ENCODE results near the gene KCND3. TPM values are rescaled to one million over a fixed set of nuclear protein-coding genes. Genes with fewer than 3 reads are reported as not detected.

KCND3 gene
- total RNA-seq, 1 donor from 2014 or later = under 0.01 TPM

DNA sequence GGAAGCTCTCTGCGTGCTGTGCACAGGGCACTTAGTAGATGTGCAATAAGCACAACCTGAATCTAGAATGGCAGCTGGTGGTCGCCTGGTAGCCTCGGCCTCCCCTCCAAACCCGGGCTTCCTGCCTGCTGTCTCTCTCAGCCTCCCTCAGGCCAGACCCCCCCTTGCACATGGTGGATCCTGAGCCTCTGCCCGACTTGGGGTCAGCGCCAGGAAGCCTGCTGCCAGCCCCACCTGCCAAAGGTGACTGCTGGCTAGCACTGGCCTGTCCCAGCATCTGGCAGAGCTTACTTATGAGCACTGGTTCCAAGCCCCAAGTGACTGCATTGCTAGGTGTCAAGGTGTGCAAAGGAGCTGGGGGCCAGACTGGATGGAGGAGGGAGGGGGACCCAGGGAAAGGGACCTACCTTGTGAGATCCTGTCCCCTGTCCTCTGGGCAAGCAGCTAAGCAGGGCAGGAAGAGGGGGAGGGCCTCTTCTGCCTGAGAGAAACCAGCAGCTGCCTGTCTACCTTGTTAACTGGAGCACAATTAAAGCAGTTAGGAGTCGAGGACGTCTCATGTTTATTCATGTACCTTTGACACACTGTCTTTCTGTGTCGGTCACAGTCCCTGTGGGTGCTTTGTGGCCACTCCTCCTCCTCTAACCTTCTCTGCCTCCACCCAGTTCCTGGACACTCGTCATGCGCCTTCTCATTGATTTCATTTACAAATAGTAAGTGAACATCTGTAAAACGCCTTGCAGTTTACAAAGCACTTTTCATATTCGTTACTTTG is 132.9 kb downstream of the KCND3 start:
- DNase-seq (ENCODE audit: low read depth) = no peak

DNA sequence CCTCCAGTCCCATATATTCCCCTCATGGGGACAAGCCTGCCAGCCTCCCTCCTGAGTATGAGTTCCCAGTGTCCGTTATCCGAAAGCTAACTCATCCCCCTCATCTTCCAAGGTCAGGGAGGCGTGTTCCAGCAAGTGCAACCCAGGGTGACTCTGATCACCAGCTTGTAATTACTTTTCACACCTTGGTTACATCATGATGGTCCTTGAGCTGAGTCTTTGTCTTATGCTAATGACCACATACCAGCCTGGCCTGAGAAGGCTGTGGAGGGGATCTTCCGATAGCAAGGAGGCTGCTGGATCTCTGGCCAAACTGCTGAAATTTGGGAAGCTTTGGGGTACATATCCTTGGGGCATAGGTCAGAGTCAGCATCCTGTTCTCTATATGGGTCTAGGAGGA is 134.2 kb downstream of the KCND3 start:
- H3K4me3 ChIP-seq (ENCODE audit: low read depth, low read length) = no peak overlapping the region
- H3K36me3 ChIP-seq (ENCODE audit: control insufficient read depth, insufficient read depth, low read length) = no peaks in the 10 kb centered on the region
- TF ChIP-seq, protein P1, sequence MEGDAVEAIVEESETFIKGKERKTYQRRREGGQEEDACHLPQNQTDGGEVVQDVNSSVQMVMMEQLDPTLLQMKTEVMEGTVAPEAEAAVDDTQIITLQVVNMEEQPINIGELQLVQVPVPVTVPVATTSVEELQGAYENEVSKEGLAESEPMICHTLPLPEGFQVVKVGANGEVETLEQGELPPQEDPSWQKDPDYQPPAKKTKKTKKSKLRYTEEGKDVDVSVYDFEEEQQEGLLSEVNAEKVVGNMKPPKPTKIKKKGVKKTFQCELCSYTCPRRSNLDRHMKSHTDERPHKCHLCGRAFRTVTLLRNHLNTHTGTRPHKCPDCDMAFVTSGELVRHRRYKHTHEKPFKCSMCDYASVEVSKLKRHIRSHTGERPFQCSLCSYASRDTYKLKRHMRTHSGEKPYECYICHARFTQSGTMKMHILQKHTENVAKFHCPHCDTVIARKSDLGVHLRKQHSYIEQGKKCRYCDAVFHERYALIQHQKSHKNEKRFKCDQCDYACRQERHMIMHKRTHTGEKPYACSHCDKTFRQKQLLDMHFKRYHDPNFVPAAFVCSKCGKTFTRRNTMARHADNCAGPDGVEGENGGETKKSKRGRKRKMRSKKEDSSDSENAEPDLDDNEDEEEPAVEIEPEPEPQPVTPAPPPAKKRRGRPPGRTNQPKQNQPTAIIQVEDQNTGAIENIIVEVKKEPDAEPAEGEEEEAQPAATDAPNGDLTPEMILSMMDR (IDR thresholded peaks at IDR 0.05; ENCODE audit: insufficient read depth, low read length, poor library complexity, severe bottlenecking) = no peak
- peaks cover 2% of the 10 kb centered on the region for H3K27me3 ChIP-seq (ENCODE audit: control insufficient read depth, insufficient read depth, low read length)
- no peak for DNase-seq (ENCODE audit: low read depth)

More for the DNA sequence above, 132.9 kb downstream of the KCND3 start:
- Histone ChIP-seq H3K27me3 (ENCODE audit: control insufficient read depth, insufficient read depth, low read length) (peaks cover 2% of the 10 kb centered on the region), H3K36me3 (ENCODE audit: control insufficient read depth, insufficient read depth, low read length) (no peaks in the 10 kb centered on the region), H3K4me3 (ENCODE audit: low read depth, low read length) (no peak overlapping the region)
- TF ChIP-seq, protein P1 (IDR thresholded peaks at IDR 0.05; ENCODE audit: insufficient read depth, low read length, poor library complexity, severe bottlenecking) = no peak

DNA sequence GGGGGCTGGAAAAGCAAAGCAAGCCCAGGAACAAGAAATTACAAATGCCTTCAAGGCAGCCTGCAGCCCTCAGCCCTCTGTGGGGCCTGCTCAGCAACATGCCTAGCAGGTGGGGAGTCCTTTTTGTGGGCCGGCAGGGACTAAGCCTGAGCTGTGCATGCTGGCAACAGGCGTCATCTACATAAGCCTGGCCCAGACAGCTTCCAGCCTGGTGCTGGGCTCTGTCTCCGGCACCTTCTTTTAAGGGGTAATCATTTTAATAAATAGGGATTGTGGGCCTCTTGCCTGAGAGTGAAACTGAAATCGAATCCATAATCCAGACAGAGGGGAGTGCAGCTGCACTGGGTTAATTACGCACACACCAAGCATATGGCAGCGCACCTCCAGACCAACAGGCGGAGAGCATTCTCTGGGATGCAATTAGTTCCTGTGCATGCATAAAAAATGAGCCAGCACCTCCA is 137.2 kb downstream of the KCND3 start:
- TF ChIP-seq, protein P1 (IDR thresholded peaks at IDR 0.05; ENCODE audit: insufficient read depth, low read length, poor library complexity, severe bottlenecking) = no peak
- DNase-seq (ENCODE audit: low read depth) = no peak
- H3K27me3 ChIP-seq (ENCODE audit: control insufficient read depth, insufficient read depth, low read length) = peaks cover 2% of the 10 kb centered on the region
- no peaks in the 10 kb centered on the region for H3K36me3 ChIP-seq (ENCODE audit: control insufficient read depth, insufficient read depth, low read length)
- no peak overlapping the region for H3K4me3 ChIP-seq (ENCODE audit: low read depth, low read length)

DNA sequence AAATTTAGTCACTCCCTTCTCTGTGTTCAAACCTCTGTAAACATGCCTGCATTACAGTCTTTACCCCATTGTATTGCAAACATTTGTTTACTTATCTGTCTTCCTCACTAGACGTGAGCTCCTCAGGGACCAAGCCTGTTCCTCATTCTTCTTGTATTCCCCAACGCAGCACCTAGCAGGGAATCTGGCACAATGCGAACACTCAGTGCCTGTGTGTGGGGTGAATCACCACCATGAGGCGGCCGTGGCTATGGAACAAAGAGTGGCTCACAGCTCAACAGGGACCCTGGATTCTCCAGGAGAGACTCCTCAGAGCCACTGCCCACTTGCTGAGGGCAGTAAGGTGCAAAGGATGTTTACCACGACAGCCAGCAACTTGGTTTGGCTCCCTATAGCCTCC is 137.9 kb downstream of the KCND3 start:
- Histone ChIP-seq H3K4me3 (ENCODE audit: low read depth, low read length) (no peak overlapping the region), H3K36me3 (ENCODE audit: control insufficient read depth, insufficient read depth, low read length) (no peaks in the 10 kb centered on the region), H3K27me3 (ENCODE audit: control insufficient read depth, insufficient read depth, low read length) (peaks cover 2% of the 10 kb centered on the region)
- TF ChIP-seq, protein P1 (IDR thresholded peaks at IDR 0.05; ENCODE audit: insufficient read depth, low read length, poor library complexity, severe bottlenecking) = no peak
- DNase-seq (ENCODE audit: low read depth) = no peak

DNA sequence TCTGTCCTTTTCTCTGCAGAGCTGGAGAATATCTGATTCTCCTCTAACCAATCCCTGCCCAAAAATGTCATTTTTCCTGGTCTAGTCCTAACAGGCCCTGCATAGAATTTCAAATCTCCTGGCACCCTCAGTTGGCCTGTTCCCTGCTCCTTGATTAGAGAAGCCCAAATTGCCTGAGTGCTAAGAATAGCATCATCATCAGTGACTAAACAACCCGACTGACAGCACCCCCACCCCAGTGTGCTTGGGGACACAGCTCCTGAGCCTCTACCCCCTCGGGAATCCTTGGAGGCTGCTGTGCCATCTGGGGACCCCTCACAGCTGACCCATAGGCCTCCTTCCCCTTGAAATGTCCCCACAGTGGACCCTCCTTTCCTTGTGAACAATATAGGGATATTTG is 139.4 kb downstream of the KCND3 start:
- Histone ChIP-seq H3K4me3 (ENCODE audit: low read depth, low read length) (no peak overlapping the region), H3K36me3 (ENCODE audit: control insufficient read depth, insufficient read depth, low read length) (no peaks in the 10 kb centered on the region), H3K27me3 (ENCODE audit: control insufficient read depth, insufficient read depth, low read length) (peaks cover 2% of the 10 kb centered on the region)
- TF ChIP-seq, protein P1 (IDR thresholded peaks at IDR 0.05; ENCODE audit: insufficient read depth, low read length, poor library complexity, severe bottlenecking) = no peak
- DNase-seq (ENCODE audit: low read depth) = no peak

Measured in kidney epithelial cell (primary cell).